ENCODE measurements around the gene TOR1B.

DNA sequence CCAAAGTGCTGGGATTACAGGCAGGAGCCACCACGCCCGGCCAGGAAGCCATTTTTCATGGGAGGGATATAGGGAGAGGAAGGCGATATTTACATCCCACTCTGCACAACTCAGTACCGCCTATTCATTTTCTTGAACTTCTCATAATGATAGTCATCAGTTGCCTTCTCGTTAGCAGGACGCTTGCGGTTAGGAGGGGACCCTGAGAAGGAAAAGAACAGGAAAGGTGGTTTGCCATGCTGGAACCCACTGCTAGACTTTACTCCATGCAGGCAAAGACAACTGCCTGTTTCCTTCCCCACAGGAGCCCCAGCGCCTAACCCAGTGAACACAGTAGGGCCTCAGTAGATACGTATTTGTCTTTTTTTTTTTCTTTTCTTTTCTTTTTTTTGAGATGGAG, 25.1 kb downstream of the TOR1B start:
- TF ChIP-seq HDGF (IDR thresholded peaks at IDR 0.05; ENCODE audit: borderline replicate concordance) (no peak), ZNF384 (IDR thresholded peaks at IDR 0.05) (no peak), CTBP1 (IDR thresholded peaks at IDR 0.05; ENCODE audit: borderline replicate concordance) (no peak)
- TF ChIP-seq, protein P1, sequence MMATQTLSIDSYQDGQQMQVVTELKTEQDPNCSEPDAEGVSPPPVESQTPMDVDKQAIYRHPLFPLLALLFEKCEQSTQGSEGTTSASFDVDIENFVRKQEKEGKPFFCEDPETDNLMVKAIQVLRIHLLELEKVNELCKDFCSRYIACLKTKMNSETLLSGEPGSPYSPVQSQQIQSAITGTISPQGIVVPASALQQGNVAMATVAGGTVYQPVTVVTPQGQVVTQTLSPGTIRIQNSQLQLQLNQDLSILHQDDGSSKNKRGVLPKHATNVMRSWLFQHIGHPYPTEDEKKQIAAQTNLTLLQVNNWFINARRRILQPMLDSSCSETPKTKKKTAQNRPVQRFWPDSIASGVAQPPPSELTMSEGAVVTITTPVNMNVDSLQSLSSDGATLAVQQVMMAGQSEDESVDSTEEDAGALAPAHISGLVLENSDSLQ (IDR thresholded peaks at IDR 0.05): no peak

All from HEK293T (cell line).